GM18861 (cell line): Measurements from ENCODE around the gene AHI1.

Source experiments
- ATAC-seq: cut with Tn5 transposase; IDR thresholded peaks from one replicate; pipeline ENCODE4 v1.9.1; 2021; ENCODE audit not compliant: unreplicated experiment

The AHI1 gene

GRCh38 chr6:135464634-135465033 is 32.9 kb downstream of the AHI1 start:
- ATAC-seq: peak; percentile 36

- ATAC-seq: no peak
Measured at GRCh38 chr6:135461208-135461607, 36.3 kb downstream of the AHI1 start.

- no peak for ATAC-seq
Measured at GRCh38 chr6:135458051-135458450, 39.5 kb downstream of the AHI1 start.

- ATAC-seq: no peak
Measured at GRCh38 chr6:135451617-135452190, 45.8 kb downstream of the AHI1 start.

- ATAC-seq: peak; percentile 54
Measured at GRCh38 chr6:135449246-135449645, 48.3 kb downstream of the AHI1 start.

- no peak for ATAC-seq
Measured at GRCh38 chr6:135440087-135440792, 57.3 kb downstream of the AHI1 start.

GRCh38 chr6:135439549-135439948 is 58.0 kb downstream of the AHI1 start:
- no peak for ATAC-seq

- peak; percentile 54 for ATAC-seq
Measured at GRCh38 chr6:135438907-135439535, 58.5 kb downstream of the AHI1 start.

GRCh38 chr6:135434991-135435390 is 62.5 kb downstream of the AHI1 start:
- no peak for ATAC-seq

GRCh38 chr6:135434095-135434494 is 63.4 kb downstream of the AHI1 start:
- ATAC-seq: peak; percentile 50

- ATAC-seq: no peak
Measured at GRCh38 chr6:135428078-135428477, 69.5 kb downstream of the AHI1 start.

GRCh38 chr6:135426833-135427232 is 70.7 kb downstream of the AHI1 start:
- no peak for ATAC-seq

GRCh38 chr6:135424385-135424784 is 73.2 kb downstream of the AHI1 start:
- ATAC-seq: no peak

- peak; percentile 92 for ATAC-seq
Measured at GRCh38 chr6:135423649-135424128, 73.9 kb downstream of the AHI1 start.

GRCh38 chr6:135419162-135419561 is 78.4 kb downstream of the AHI1 start:
- ATAC-seq: no peak

GRCh38 chr6:135418040-135418760 is 79.3 kb downstream of the AHI1 start:
- ATAC-seq: no peak

GRCh38 chr6:135412761-135413160 is 84.8 kb downstream of the AHI1 start:
- no peak for ATAC-seq

GRCh38 chr6:135411849-135412248 is 85.7 kb downstream of the AHI1 start:
- no peak for ATAC-seq

GRCh38 chr6:135411339-135411738 is 86.2 kb downstream of the AHI1 start:
- ATAC-seq: no peak

GRCh38 chr6:135410856-135411255 is 86.7 kb downstream of the AHI1 start:
- ATAC-seq: no peak

- no peak for ATAC-seq
Measured at GRCh38 chr6:135403584-135403983, 94.0 kb downstream of the AHI1 start.

GRCh38 chr6:135402311-135402710 is 95.2 kb downstream of the AHI1 start:
- ATAC-seq: no peak
